ENCODE measurements around the gene CAPN6.

Gene CAPN6

DNA sequence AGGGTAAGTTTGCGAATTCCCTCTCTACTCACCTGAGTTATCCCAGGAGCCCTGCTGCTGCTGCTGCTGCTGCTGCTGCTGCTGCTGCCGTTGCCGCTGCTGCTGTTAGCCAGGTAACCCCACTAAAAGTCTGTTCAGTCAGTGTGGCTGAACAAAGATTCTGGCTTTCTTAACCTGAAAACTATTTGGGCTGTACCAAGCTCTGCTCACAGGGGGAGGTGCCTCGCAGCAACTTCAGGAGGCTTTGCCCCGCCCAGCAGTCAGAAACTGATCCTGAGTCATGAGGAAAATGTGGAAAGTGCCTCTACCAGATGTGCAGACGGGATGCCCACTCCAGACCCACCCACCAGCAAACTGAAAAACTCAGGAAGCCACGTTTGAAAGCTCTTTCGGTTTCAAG, at the start of gene CAPN6:
Gene CAPN6 (minus strand): TSS at position 145 of the 400 bp plus-strand sequence. CDS start 6,547 bp downstream, outside the sequence.
- DNase-seq, result peak; percentile 17

DNA sequence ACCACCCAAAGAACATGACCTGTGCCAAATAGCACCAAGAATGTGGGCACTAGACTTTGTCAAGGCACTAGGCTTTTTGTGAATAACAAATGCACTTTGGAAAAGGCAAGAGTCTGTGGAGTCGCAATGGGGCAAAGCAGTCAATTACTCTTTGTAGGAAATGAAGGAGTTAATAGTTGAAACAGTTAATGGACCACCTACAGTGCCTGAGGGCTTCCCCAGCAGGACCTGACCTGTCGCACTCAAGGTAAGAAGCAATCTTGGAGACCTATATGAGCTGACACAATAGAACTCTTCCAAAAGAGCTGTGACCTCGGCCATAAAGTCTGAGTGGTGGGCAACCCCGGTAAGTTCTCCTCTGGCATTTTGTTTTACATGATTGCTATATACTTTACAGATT, 49.2 kb upstream of the CAPN6 start:
- no peak for DNase-seq

GRCh38 chrX:111318901-111319300, 48.6 kb upstream of the CAPN6 start:
- no peak for DNase-seq

- DNase-seq, result peak; percentile 0
Observed at GRCh38 chrX:111309083-111309482, 38.8 kb upstream of the CAPN6 start.

DNA sequence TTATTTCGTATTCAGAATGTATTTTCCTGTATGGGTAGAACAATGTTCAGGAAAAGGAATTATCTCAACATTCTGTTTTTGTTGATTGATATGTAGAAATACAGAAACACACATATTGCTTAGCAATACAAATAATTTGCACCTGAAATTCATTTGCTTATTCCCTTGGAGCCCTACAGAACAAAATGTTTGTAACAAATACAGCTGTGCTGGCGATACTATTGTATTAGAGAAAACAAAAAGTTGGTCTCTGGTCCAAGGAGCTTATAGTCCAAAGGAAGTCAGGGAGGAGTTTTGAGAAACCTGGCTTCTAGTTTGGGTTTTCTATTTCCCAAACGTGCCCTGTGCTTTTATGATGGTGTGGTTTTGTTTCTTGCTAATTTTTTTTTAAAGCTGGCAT, 37.8 kb upstream of the CAPN6 start:
- DNase-seq, result no peak

DNA sequence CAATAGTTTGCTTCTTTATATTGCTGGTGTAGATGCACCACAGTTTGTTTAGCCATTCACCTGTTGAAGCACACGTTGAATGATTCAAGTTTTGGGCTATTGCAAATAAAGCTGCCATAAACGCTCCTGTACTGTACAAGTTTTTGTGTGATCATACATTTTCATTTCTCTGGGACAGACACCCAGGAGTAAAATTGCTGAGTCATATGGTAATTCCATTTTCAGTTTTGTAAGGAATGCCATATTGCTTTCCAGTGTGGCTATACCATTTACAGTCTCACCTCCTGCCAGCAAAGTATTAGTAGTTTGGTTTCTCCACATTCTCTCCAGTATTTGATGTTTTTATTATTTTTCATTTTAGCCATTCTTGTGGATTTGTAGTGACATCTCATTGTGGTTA, 32.0 kb upstream of the CAPN6 start:
- no peak for DNase-seq

DNA sequence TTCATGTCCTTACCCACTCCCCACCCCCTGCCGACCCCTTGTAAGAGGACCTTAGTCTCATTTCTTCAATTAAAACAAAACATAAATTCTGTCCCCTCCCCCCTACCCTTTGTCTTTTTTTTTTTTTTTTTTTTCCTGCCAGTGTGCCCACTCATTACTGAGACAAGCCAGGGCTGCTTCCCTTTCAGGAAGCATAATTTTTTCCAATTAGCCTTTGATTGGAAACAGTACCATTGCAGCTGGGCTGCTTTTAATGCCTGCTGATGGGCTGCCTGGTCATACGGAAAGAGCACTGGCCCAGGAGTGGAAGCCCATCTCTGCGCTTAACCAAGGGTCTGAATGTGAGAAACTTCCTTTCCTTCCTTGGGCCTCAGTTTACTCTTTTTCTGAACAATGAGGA, 18.6 kb upstream of the CAPN6 start:
- DNase-seq, result no peak

DNA sequence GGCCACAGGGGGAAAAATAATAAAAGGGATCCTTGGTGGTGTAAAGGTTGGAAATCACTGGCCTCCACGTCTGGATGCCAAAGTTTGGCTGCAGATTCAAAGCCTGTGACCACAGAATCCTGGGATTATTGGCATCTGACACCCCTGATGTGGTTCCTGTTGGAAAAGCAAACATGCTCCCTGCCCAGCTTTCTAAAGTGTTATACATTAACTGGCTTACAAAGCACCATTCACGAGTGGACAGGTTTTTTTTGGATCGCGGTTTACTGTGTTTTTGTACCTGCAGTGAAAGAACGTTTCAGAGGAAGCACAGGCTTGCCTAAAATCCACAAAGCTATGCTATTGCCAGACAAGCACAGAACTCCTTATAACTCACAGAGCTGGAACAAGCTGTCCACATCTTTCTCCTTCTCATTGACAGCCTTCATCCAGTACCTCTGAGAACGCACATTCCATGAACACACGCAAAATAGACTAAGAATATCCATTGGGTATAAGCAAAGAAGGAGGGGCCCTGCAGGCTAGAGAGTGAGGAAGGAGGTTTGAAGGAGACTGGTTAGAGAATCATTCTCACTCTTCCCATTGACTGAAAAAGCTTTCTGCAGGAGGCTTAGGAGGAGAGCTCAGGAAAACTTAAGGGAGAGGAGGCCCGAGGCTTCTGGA, 14.5 kb upstream of the CAPN6 start:
- DNase-seq, result no peak

DNA sequence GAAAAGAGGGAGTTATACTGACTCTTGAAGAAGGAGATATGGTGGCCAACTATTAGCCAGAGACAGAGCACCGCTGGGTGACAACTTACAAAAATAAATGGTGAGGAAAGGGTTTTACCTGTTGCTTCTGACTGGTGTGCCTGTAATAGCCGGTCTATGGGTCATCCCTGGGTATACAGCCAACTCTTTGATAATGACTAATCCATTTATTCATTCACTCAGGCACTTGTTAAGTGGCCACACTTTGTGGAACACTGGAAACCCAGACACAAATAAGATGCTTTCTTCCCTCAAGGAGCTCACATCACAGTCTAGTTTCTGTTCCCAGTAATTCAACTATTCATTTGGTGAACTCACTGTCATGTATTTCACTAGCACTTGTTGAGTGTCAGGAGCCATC, 13.2 kb upstream of the CAPN6 start:
- DNase-seq, result no peak

DNA sequence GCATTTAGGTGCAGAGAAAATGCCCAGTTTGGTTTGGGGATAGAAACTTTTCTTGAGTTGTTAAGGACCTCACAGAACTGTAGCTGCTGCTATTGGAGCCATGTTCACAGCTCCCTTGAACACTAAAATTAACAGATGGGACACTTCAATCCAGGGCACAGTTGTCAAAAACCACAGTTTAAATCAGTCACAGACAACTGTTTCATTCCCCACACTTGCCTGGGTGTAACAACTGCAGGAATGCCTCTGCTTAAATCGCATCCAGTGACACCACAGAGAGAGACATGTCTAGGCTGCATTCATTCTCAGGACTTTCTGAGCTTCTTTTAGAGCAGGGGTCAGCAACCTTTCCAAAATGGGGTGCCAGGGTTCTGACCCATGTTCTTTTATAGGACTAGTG, 12.7 kb upstream of the CAPN6 start:
- DNase-seq, result no peak

DNA sequence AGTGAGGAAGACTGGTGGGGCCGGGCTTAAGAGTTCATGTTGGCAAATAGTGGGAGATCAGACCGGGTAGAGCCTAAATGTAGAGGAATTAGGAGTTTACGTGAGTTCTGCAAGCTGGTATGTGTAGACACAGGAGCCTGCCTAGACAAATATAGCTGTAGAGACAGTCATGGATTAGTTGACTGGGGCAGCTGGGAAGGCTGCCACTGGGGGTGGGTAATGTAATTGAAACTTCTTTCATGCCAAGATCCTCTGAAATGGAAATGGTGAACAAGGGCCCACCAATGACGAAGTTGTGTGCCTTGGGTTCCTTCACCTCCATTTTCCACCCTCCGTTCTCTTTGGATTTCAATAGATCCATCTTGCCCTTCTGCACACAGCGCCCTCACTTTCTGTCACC, 11.9 kb upstream of the CAPN6 start:
- no peak for DNase-seq

DNA sequence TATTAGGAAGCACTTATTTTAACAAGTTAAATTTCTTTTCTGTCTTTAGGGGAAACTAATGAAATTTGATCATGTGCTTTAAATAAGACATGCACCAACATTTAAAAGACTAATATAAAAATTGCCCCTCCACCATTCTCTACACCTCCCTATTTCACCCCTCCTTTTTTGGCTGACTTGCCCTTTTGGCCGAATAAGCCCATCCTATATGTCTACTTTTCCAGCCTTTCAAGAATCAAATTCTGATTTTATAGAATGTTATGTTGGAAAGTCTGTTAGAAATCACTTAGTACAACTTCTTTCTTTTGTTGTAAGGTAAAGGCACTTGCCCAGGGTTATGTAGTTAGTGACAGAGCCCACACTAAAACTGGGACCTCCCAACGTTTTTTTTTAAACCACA, 1.8 kb downstream of the CAPN6 start:
- DNase-seq, result no peak

DNA sequence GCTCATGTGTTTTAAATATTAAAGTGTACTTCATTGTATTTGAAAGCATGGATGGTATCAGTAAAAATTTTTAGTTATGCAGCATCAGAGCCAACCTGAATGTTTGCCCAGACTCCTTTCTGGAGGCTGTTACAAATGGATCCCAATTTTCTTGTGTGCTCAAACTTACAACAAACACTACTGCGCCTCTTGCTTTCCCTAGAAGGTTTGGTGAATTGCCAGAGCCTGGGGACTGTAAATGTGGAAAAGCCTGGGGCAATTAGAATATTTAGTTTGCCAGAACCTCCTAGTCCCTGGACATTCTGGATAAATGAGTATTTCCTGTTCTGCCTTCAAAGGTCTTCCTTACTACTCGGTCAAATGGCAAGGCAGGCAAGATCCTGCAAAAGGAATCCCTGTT, 4.8 kb downstream of the CAPN6 start:
- no peak for DNase-seq

- DNase-seq, result no peak
Observed at GRCh38 chrX:111264385-111264784, 5.9 kb downstream of the CAPN6 start.

DNA sequence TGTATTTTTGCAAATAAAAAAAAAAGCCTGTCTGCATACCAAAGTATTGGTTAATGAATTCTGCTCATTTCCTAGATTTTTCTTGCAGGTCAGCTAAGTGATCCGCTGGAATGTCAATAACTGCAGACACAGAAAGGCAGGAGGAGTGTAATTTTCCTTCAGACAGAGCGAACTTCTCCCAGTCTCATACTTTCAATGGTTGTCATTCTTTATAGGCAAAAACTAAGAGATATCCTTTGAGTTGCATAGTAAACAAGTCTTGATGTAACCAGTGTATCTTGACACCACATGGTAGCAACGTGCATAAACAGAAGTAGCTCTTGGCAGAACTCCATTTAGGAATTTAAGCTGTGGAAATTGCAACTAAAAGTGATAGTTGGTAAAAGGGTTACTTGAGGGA, 8.2 kb downstream of the CAPN6 start:
- DNase-seq, result peak; percentile 22

DNA sequence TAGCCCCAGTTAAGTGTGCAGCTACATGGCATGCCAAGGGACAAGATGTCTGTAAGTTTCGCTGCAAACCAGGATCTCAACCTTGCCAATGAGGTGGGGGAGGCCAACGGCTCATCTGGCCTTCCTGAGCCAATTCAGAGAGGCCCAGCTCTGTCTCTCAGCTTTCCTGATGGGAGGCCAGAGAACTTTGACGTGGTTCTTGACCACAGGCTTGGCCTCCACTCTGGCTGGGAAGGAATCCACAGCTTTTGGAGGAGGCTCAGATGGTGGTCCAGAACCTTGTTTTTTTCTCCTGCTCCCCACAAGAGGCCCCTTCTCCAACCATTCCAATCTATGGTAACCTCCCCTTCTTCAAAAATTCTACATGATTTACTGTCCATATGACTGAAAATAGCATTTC, 9.8 kb downstream of the CAPN6 start:
- DNase-seq, result no peak

DNA sequence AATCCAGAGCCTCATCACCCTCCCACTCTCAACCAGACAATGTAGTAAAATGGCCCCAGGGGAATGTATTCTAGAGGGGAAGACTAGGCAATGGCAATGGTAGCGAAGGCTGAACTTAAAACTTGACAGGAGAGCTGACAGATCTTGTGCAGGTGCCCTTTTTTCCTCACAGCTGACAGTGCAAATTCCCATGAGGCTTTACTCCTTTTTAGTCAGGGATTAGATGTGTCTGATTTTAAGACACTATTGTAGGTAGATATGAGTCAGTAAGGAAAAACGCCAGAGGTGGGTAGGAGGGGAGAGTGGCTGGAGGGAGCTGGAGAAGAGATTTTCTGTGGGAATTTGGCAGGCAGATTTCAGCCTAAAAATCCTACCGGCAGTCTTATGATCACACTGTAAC, 10.7 kb downstream of the CAPN6 start:
- no peak for DNase-seq

GRCh38 chrX:111257733-111258132, 12.6 kb downstream of the CAPN6 start:
- no peak for DNase-seq

DNA sequence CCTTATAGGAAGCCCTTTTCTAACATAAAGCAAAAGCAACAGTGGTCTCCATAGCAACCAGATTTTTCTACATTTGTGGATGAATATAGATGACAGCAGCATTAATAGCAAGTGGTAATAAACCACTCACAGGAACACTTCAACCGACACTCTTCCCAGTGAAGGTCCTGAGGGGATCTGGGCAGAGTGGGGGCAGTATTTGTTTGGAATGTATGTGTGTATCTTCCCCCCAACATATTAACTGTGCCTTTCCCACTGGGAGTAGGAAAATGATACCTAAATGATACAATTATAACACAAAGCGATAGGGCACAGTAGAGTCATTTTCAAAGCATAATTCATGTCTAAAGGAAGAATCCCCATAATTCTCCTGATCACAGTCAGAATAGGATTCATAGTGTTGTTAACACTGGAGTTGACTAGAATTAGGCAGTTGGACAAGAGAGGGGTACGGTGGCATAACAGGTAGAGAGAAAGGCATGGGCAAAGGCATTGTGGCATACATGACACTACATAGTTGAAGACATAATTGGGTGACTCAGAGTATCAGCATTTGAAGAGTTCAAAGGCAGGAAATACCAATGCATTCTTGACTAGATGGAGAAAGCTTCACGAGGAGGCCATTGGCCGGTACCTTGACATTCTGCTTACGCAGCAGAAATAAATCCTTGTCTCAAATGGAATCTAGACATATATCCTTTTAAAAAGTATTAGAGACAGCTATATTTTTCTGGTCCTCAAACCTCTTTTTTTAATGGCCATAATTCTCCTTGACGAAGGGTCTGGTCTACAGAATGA, 15.2 kb downstream of the CAPN6 start:
- peak; percentile 12 for DNase-seq

DNA sequence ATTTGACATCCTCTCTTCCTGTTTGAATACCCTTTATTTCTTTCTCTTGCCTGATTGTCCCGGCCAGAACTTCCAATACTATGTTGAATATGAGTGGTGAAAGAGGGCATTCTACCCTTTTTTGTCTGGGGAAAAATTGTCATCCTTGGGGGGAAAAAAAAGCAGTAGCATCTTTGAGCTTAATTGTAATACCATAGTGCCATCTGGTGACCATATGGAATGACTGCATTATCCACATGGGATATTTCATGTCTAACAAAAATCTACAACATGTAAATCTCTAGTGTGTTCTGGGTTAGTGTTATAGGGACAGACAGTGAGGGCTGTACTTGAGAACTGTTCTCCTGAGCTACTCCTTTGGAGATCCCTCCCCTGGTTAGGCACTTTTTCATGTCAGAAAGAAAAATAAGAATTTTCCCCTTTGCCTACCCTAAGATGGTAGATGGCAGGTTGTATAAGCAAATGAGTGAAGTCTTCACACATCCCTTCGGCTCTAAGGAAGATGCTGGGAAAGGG, 26.0 kb downstream of the CAPN6 start:
- DNase-seq, result peak; percentile 10

DNA sequence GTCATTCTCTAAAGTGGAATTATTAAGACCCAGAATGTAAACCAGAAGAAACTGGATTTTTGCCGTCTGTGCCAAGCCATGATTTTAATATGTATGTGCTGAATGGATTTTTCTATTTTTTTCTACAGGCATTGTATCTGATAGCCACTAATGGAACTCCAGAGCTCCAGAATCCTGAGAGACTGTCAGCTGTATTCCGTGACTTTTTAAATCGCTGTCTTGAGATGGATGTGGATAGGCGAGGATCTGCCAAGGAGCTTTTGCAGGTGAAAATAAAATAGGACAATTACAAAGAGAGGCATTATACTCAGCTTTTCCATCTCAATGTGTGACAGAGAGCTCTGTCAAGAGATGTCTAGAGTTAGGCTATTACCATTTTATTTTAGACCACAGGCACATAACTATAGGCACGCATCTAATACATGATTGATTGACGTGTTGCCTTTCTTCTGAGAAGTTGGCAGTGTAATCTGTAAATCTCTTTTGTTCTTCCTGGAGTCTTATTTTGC, 53.9 kb downstream of the CAPN6 start:
- no peak for DNase-seq

GRCh38 chrX:111207851-111208250, 62.4 kb downstream of the CAPN6 start:
- DNase-seq, result no peak

DNA sequence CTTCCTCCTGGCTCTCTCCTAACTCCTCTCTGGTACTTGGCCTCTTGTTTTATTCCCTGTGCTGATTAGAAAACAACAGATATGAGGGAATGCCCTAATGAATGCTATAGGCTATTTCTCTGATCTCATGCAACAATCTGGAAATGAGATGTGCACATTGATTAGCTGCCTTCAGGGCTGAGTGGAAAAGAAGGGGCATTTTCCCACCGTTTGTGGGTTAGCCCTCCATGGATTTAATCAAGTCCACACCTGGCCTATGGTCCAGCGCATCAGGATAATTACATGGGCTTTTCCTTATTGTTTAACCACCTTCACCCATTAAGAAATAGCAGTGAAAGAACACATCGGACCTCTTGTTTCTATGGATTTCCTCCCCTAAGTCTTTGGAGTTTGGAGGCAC, 70.0 kb downstream of the CAPN6 start:
- no peak for DNase-seq

- DNase-seq, result no peak
Observed at GRCh38 chrX:111199505-111199904, 70.8 kb downstream of the CAPN6 start.

Data from fibroblast of upper back skin (primary cell).